HepG2 (cell line): ENCODE results near the gene CSF3R. TPM values are rescaled to one million over a fixed set of nuclear protein-coding genes. Genes with fewer than 3 reads are reported as not detected.
A peak's percentile ranks its signal among the peaks of the same experiment; 100 is the strongest.
"Not testable (repeated sequence)": the region's sequence is repeated elsewhere in the genome, so short reads cannot be mapped to it uniquely, and the experiment has no call there.

Source experiments
- ATAC-seq: fragments of 200-7000 bp; cut with Tn5 transposase; 3 replicates; pipeline ENCODE4 v1.9.1; 2020; ENCODE audit warnings: mild to moderate bottlenecking, moderate library complexity
- BruUV-seq: library from RNA; stranded (reverse); fragments of 400-500 nt; replicated peaks from 2 replicates; lab custom pipeline; 2021; lab: Mats Ljungman, UMichigan
- CTCF ChIA-PET: fragments of 300-600 bp; formaldehyde crosslinking; extraction: SDS; loops from one replicate; lab custom pipeline; 2021; ENCODE audit warnings: low total read pairs, inconsistent platforms, low intra/inter-chr PET ratio; lab: Yijun Ruan, JAX
- POLR2A ChIA-PET: fragments of 350-600 bp; sonication (Branson Sonifier 250); formaldehyde crosslinking; loops from one replicate; lab custom pipeline; 2020; ENCODE audit warnings: antibody characterized with exemption, inconsistent platforms; lab: Yijun Ruan, JAX
- DNase-seq: peaks from one replicate; pipeline ENCODE4 v3.0.0-alpha.2; 2015; ENCODE audit warnings: low spot score
- FAIRE-seq: peaks from 3 replicates; lab custom pipeline; 2011; peaks lifted over from hg19 to GRCh38; lab: Jason Lieb, UNC
- H2AFZ ChIP-seq: one replicate; pipeline ENCODE4 v1.6.1; 2011; ENCODE audit warnings: low read length, inconsistent platforms
- H3K27ac ChIP-seq: fragments of 300-600 bp; 3 replicates; pipeline ENCODE4 v1.8.0; 2011; ENCODE audit warnings: mixed run types, mild to moderate bottlenecking, mixed read lengths, low read length, inconsistent platforms; ENCODE audit not compliant: insufficient read depth; ENCODE audit errors: extremely low read length
- H3K27me3 ChIP-seq, 2 experiments: fragments of 200-600 bp in 1 of 2; 2 replicates in 1 of 2; 3 replicates in 1 of 2; pipeline versions ENCODE4 v1.6.0 to v1.8.0; 2011; ENCODE audit warnings: low read length in 2 of 2, mild to moderate bottlenecking in 2 of 2, moderate library complexity in 2 of 2, inconsistent platforms in 1 of 2; ENCODE audit not compliant: insufficient read depth in 2 of 2, control insufficient read depth in 1 of 2
- H3K36me3 ChIP-seq, 2 experiments: fragments of 200-600 bp in 1 of 2; replicated peaks in 1 of 2; 2 replicates in 1 of 2; 3 replicates in 1 of 2; pipeline versions ENCODE4 v1.5.1 to v1.8.0; 2011; ENCODE audit warnings: low read length in 2 of 2, inconsistent platforms in 1 of 2; ENCODE audit not compliant: insufficient read depth in 2 of 2, control insufficient read depth in 1 of 2
- H3K4me1 ChIP-seq: 2 replicates; pipeline ENCODE4 v1.5.1; 2012; ENCODE audit warnings: low read length, inconsistent platforms; ENCODE audit not compliant: insufficient read depth
- H3K4me2 ChIP-seq: 2 replicates; pipeline ENCODE4 v1.6.0; 2011; ENCODE audit warnings: low read depth, low read length, inconsistent platforms
- H3K4me3 ChIP-seq, 3 experiments: fragments of 200-600 bp in 1 of 3; sonication (generic), shearing (Covaris generic) in 1 of 3; replicated peaks in 1 of 3; 2 replicates each; pipeline ENCODE4 v1.5.1; 2011 to 2016; ENCODE audit warnings: low read length in 3 of 3, inconsistent platforms in 2 of 3, low read depth in 2 of 3, mild to moderate bottlenecking in 2 of 3, control low read depth in 1 of 3, mixed read lengths in 1 of 3; ENCODE audit not compliant: insufficient read depth in 1 of 3
- H3K79me2 ChIP-seq: one replicate; pipeline ENCODE4 v1.6.1; 2011; ENCODE audit warnings: low read length, inconsistent platforms; ENCODE audit not compliant: insufficient read depth
- H3K9ac ChIP-seq: 2 replicates; pipeline ENCODE4 v1.6.0; 2011; ENCODE audit warnings: mild to moderate bottlenecking, low read depth, low read length, inconsistent platforms; ENCODE audit not compliant: insufficient read depth
- H3K9me3 ChIP-seq: 2 replicates; pipeline ENCODE4 v1.5.1; 2012; ENCODE audit warnings: mild to moderate bottlenecking, low read length
- H4K20me1 ChIP-seq: 2 replicates; pipeline ENCODE4 v1.6.0; 2011; ENCODE audit warnings: inconsistent platforms, mild to moderate bottlenecking, low read length, moderate library complexity; ENCODE audit not compliant: insufficient read depth
- FLYWCH1 ChIP-seq: sonication (generic); formaldehyde crosslinking; IDR thresholded peaks from 2 replicates; pipeline ENCODE4 v1.8.1; 2023; ENCODE audit warnings: mild to moderate bottlenecking, missing genetic modification reagents
- HOMEZ ChIP-seq: IDR thresholded peaks from 2 replicates; pipeline ENCODE4 v1.6.1; 2016; ENCODE audit warnings: low read depth
- IRX3 ChIP-seq: sonication (generic); formaldehyde crosslinking; IDR thresholded peaks from 2 replicates; pipeline ENCODE4 v1.8.1; 2023; ENCODE audit warnings: mild to moderate bottlenecking, low read depth, missing genetic modification reagents, borderline replicate concordance
- NCOA1 ChIP-seq: sonication (generic); formaldehyde crosslinking; IDR thresholded peaks from 2 replicates; pipeline ENCODE4 v1.9.0; 2021; ENCODE audit warnings: missing genetic modification reagents
- SP4 ChIP-seq: sonication (generic); formaldehyde crosslinking; IDR thresholded peaks from 2 replicates; pipeline ENCODE4 v1.8.1; 2023; ENCODE audit warnings: mild to moderate bottlenecking, missing genetic modification reagents
- WGBS: methylation state at CpG from one replicate; pipeline ENCODE4 v1.1.6; 2017; ENCODE audit warnings: low lambda C conversion rate; 5-methylcytosine and 5-hydroxymethylcytosine counted together
- in situ Hi-C: cut with HindIII; loops from 2 replicates; pipeline ENCODE4 v1.10.0; 2017; ENCODE audit warnings: low pct_unique_long_range_greater_than_20kb; ENCODE audit not compliant: extremely low pct_ligation_motif_present
- intact Hi-C: fragments of 100-400 bp; cut with micrococcal nuclease; formaldehyde crosslinking; loops from one replicate; pipeline ENCODE4 v1.10.0; 2022; ENCODE audit not compliant: unreplicated experiment
- polyA plus RNA-seq, 8 experiments: library from polyadenylated mRNA; depleted of rRNA in 3 of 8; stranded (reverse) in 7 of 8; unstranded in 1 of 8; fragments of >200 nt; fragmentation: Illumina TruSeq in 4 of 8; extraction: Trizol in 4 of 8; gene quantifications; 2 replicates each; pipeline versions ENCODE4 v1.2.1 to v1.2.3, GENCODE V29; 2011 to 2016; ENCODE audit warnings: low read depth in 4 of 8, missing spikeins in 1 of 8, mixed read lengths in 1 of 8; ENCODE audit not compliant: insufficient read depth in 1 of 8
- total RNA-seq, 5 experiments: library from RNA; depleted of rRNA; stranded (reverse); fragments of >200 nt; fragmentation: Illumina TruSeq; extraction: Trizol; gene quantifications; 2 replicates each; pipeline ENCODE4 v1.2.3, GENCODE V29; 2016; ENCODE audit warnings: low read depth in 1 of 5

Gene CSF3R
- total and polyA plus RNA-seq, 2 of the 13 experiments (the other 11 are each of a cell fraction or from before 2014, with no cell fraction given) = 11.9 to 28.8 TPM

GRCh38 chr1:36487336-36487725 is 4.6 kb upstream of the CSF3R start:
- H3K9ac ChIP-seq, ATAC-seq, FAIRE-seq: not testable (repeated sequence)

More at GRCh38 chr1:36487336-36487725, 4.6 kb upstream of the CSF3R start:
- H3K4me3 ChIP-seq, H3K27me3 ChIP-seq, H2AFZ ChIP-seq, H3K79me2 ChIP-seq, CTCF ChIA-PET, H3K9me3 ChIP-seq, BruUV-seq, H4K20me1 ChIP-seq, in situ Hi-C loops, H3K36me3 ChIP-seq, DNase-seq: not testable (repeated sequence)
- Histone ChIP-seq H3K4me1 (peaks cover 77% of the 10 kb centered on the region), H3K27ac (peak overlapping the region; percentile 88), H3K4me2 (peak overlapping the region; percentile 44)
- WGBS = 66% methylated on average over 9 of the region's 9 CpGs
- TF ChIP-seq FLYWCH1 (CRISPR knock-in tag) (0 out of 2 replicates have a peak, but pooled peaks have one; percentile 42), IRX3 (CRISPR knock-in tag) (0 out of 2 replicates have a peak, but pooled peaks have one; percentile 4), HOMEZ (CRISPR knock-in tag) (0 out of 2 replicates have a peak, but pooled peaks have one; percentile 0), NCOA1 (CRISPR knock-in tag) (0 out of 2 replicates have a peak, but pooled peaks have one; percentile 2), SP4 (CRISPR knock-in tag) (peak; percentile 19; the same call in 1 of the 2 replicates)
- intact Hi-C loops = loop anchor here (2.0 kb wide), 1 partner anchor 23 kb away; the partner anchor contains the start of gene MRPS15
- POLR2A ChIA-PET = interaction anchor here (0.6 to 3.3 kb wide), 13 partner anchors 9 to 101 kb away, joined by 3 to 48 read pairs (median 6); partner anchors contain the start of genes LSM10, MRPS15 and OSCP1
